GM19239 (cell line): ENCODE measurements around the gene EFCAB5.
"Not testable (repeated sequence)": the region's sequence is repeated elsewhere in the genome, so short reads cannot be mapped to it uniquely, and the experiment has no call there.

Source experiments
- DNase-seq: peaks from one replicate; pipeline ENCODE4 v3.0.0; 2011; ENCODE audit warnings: low spot score; ENCODE audit not compliant: insufficient read length
- FAIRE-seq: peaks from 2 replicates; lab custom pipeline; 2011; peaks lifted over from hg19 to GRCh38; lab: Jason Lieb, UNC

EFCAB5 gene

GRCh38 chr17:30134551-30134950 lies 193.1 kb downstream of the EFCAB5 start:
- DNase-seq (no peak), FAIRE-seq (no peak)

GRCh38 chr17:30137158-30137557 lies 195.7 kb downstream of the EFCAB5 start:
- FAIRE-seq: no peak

GRCh38 chr17:30147860-30148259 lies 206.4 kb downstream of the EFCAB5 start:
- FAIRE-seq, DNase-seq: not testable (repeated sequence)

More at GRCh38 chr17:30137158-30137557, 195.7 kb downstream of the EFCAB5 start:
- no peak for DNase-seq

DNA sequence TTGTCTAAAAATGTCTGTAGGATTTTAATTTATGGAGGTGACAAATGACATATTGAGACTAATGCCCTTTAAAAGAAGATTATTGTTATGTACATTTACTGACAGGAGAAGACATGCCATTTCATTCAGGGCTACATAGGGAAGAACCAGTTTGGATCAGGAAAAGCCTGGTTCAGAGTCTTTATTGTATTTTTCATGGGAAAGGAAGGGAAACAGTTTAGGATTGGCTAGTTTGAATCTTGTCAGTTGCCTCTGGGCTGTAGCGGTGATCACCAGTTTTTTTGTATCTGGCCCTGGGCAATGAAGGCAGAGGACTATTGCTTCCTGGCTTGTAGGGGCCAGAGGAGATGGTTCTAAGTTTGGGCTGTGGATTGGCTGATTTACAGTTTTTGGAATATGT lies 206.9 kb downstream of the EFCAB5 start:
- FAIRE-seq (peak; percentile 62), DNase-seq (no peak)

GRCh38 chr17:30151471-30151870 lies 210.0 kb downstream of the EFCAB5 start:
- DNase-seq (no peak), FAIRE-seq (no peak)

GRCh38 chr17:30153463-30153862 lies 212.0 kb downstream of the EFCAB5 start:
- no peak for DNase-seq
- FAIRE-seq: no peak

GRCh38 chr17:30155389-30155788 lies 214.0 kb downstream of the EFCAB5 start:
- FAIRE-seq (no peak), DNase-seq (no peak)
